B cell (primary cell): ENCODE data around the gene COTL1. TPM values are rescaled to one million over a fixed set of nuclear protein-coding genes. Genes with fewer than 3 reads are reported as not detected.

Source experiments
- ATAC-seq: fragments of 200-7000 bp; cut with Tn5 transposase; one replicate; pipeline ENCODE4 v1.10.0; 2021; ENCODE audit warnings: low read depth, mild to moderate bottlenecking, moderate number of reproducible peaks, moderate library complexity
- CTCF ChIA-PET: fragments of 350-600 bp; sonication (Branson Sonifier 250); formaldehyde crosslinking; loops from one replicate; lab custom pipeline; 2021; ENCODE audit warnings: antibody characterized with exemption, inconsistent platforms; lab: Charles Lee
- POLR2A ChIA-PET: fragments of 350-600 bp; sonication (Branson Sonifier 250); formaldehyde crosslinking; loops from one replicate; lab custom pipeline; 2021; ENCODE audit warnings: antibody characterized with exemption; lab: Charles Lee
- DNase-seq: peaks from one replicate; pipeline ENCODE4 v3.0.0; 2013
- H2AFZ ChIP-seq: 2 replicates; pipeline ENCODE4 v1.6.1; 2012; ENCODE audit warnings: mild to moderate bottlenecking, low read depth, low read length; ENCODE audit not compliant: insufficient read depth, poor library complexity, severe bottlenecking
- H3K27ac ChIP-seq, 2 donors: 1 replicate in 1 of 2; 2 replicates in 1 of 2; pipeline ENCODE4 v1.5.1; 2012 to 2013; ENCODE audit warnings: low read length in 2 of 2, mild to moderate bottlenecking in 2 of 2, moderate library complexity in 1 of 2
- H3K27me3 ChIP-seq, 4 experiments: fragments of 200-600 bp in 1 of 4; sonication (generic) in 1 of 4; replicated peaks in 1 of 4; 1 replicate in 2 of 4; 2 replicates in 2 of 4; pipeline versions ENCODE4 v1.6.1 to v1.7.0; 2013 to 2016; ENCODE audit warnings: low read length in 3 of 4, mild to moderate bottlenecking in 2 of 4, mixed read lengths in 1 of 4, moderate library complexity in 1 of 4; ENCODE audit not compliant: insufficient read depth in 4 of 4, control insufficient read depth in 3 of 4; ENCODE audit errors: control extremely low read depth in 1 of 4
- H3K36me3 ChIP-seq, 2 experiments: replicated peaks in 1 of 2; 1 replicate in 1 of 2; 2 replicates in 1 of 2; pipeline versions ENCODE4 v1.6.1 to v1.7.1; 2013; ENCODE audit warnings: low read length in 1 of 2; ENCODE audit not compliant: insufficient read depth in 2 of 2, control insufficient read depth in 1 of 2; ENCODE audit errors: control extremely low read depth in 1 of 2, extremely low read depth in 1 of 2
- H3K4me1 ChIP-seq, 2 donors: fragments of 200-600 bp in 1 of 2; sonication (generic) in 1 of 2; 1 replicate in 1 of 2; 2 replicates in 1 of 2; pipeline versions ENCODE4 v1.5.1 to v1.6.1; 2013 to 2017; ENCODE audit warnings: low read length in 2 of 2; ENCODE audit not compliant: control insufficient read depth in 2 of 2, insufficient read depth in 2 of 2
- H3K4me2 ChIP-seq: replicated peaks from 2 replicates; pipeline ENCODE3; 2012; ENCODE audit warnings: mild to moderate bottlenecking, low read depth, low read length; ENCODE audit not compliant: poor library complexity, severe bottlenecking
- H3K4me3 ChIP-seq, 5 experiments: fragments of 200-600 bp in 1 of 5; sonication (generic) in 1 of 5; 1 replicate in 3 of 5; 2 replicates in 2 of 5; pipeline versions ENCODE4 v1.5.1 to v1.7.0; 2011 to 2016; ENCODE audit warnings: low read length in 4 of 5, mild to moderate bottlenecking in 4 of 5, low read depth in 2 of 5, control low read depth in 1 of 5, moderate library complexity in 1 of 5; ENCODE audit not compliant: insufficient read depth in 1 of 5; ENCODE audit errors: control extremely low read depth in 1 of 5, extremely low read depth in 1 of 5
- H3K79me2 ChIP-seq: fragments of 200-600 bp; sonication (generic); one replicate; pipeline ENCODE4 v1.6.0; 2016; ENCODE audit warnings: low read length; ENCODE audit not compliant: control insufficient read depth, insufficient read depth
- H3K9ac ChIP-seq: fragments of 200-600 bp; sonication (generic); 2 replicates; pipeline ENCODE4 v1.6.1; 2017; ENCODE audit warnings: mild to moderate bottlenecking, low read length, moderate library complexity
- H3K9me3 ChIP-seq, 3 donors: one replicate each; pipeline versions ENCODE4 v1.6.1 to v1.7.1; 2013; ENCODE audit warnings: low read length in 2 of 3; ENCODE audit not compliant: control insufficient read depth in 2 of 3, insufficient read depth in 1 of 3; ENCODE audit errors: control extremely low read depth in 1 of 3
- H4K20me1 ChIP-seq: 2 replicates; pipeline ENCODE4 v1.6.0; 2012; ENCODE audit warnings: mild to moderate bottlenecking, low read length; ENCODE audit not compliant: insufficient read depth, control insufficient read depth, poor library complexity, severe bottlenecking
- H3K27ac Mint-ChIP-seq: one replicate; pipeline ENCODE4 v1.8.0; 2021; ENCODE audit warnings: mixed read lengths
- H3K27me3 Mint-ChIP-seq: one replicate; pipeline ENCODE4 v1.8.0; 2021; ENCODE audit warnings: mixed read lengths
- H3K4me1 Mint-ChIP-seq: one replicate; pipeline ENCODE4 v1.8.0; 2021; ENCODE audit warnings: mixed read lengths
- H3K4me3 Mint-ChIP-seq: one replicate; pipeline ENCODE4 v1.8.0; 2021; ENCODE audit warnings: mixed read lengths
- H3K9me3 Mint-ChIP-seq: one replicate; pipeline ENCODE4 v1.8.0; 2022; ENCODE audit warnings: mixed read lengths; ENCODE audit not compliant: insufficient read depth
- EZH2 ChIP-seq: IDR thresholded peaks from 2 replicates; pipeline ENCODE4 v1.6.1; 2012; ENCODE audit warnings: borderline replicate concordance, low read depth, mild to moderate bottlenecking, moderate library complexity, low read length; ENCODE audit not compliant: insufficient read depth, poor library complexity, severe bottlenecking
- WGBS: methylation state at CpG from one replicate; pipeline ENCODE4 v1.1.5; 2013; ENCODE audit warnings: missing lambda C conversion rate; ENCODE audit not compliant: insufficient coverage; 5-methylcytosine and 5-hydroxymethylcytosine counted together
- intact Hi-C: fragments of 100-400 bp; cut with micrococcal nuclease; formaldehyde crosslinking; loops from one replicate; pipeline ENCODE4 v1.10.0; 2022
- polyA plus RNA-seq: library from polyadenylated mRNA; depleted of rRNA; stranded (reverse); fragments of >200 nt; gene quantifications from 2 replicates; pipeline ENCODE4 v1.2.3, GENCODE V29; 2012
- total RNA-seq, 2 donors: library from RNA; stranded (reverse); fragments of 120-200 nt in 1 of 2; gene quantifications; 1 replicate in 1 of 2; 2 replicates in 1 of 2; pipeline versions ENCODE4 v1.2.3 to v1.2.4, GENCODE V29; 2013 to 2022
- TF ChIP-seq, protein P1 (sequence below): fragments of 200-600 bp; IDR thresholded peaks from one replicate; pipeline ENCODE4 v1.8.0; 2022; ENCODE audit warnings: antibody characterized with exemption, mild to moderate bottlenecking

Gene COTL1
- total and polyA plus RNA-seq, 2 donors (not counting 1 experiment from before 2014, with no cell fraction given) = 158 to 264 TPM

- no peaks in the 10 kb centered on the region for H3K9me3 Mint-ChIP-seq
- peaks cover 38% of the 10 kb centered on the region for H3K4me1 Mint-ChIP-seq
- no peak for DNase-seq
- Histone ChIP-seq H3K27ac (no peak overlapping the region), H3K9ac (no peak overlapping the region), H3K79me2 (peaks cover 30% of the 10 kb centered on the region), H3K4me3 (no peak overlapping the region), H2AFZ (no peak overlapping the region), H4K20me1 (peaks cover 21% of the 10 kb centered on the region), H3K4me2 (no peak overlapping the region), H3K4me1 (peaks cover 27 to 43% of the 10 kb centered on the region in 2 donors), H3K9me3 (peaks cover 0 to 9% (median 0%) of the 10 kb centered on the region in 3 donors), H3K27me3 (no peaks in the 10 kb centered on the region), H3K36me3 (peaks cover 0 to 55% of the 10 kb centered on the region in 2 experiments)
- CTCF ChIA-PET = interaction anchor here (0.6 to 1.9 kb wide), 10 partner anchors 21 to 389 kb away, joined by 3 to 7 read pairs (median 3); no protein-coding TSS in a partner anchor
- intact Hi-C loops = loop anchor here (2.0 kb wide), 3 partner anchors 31 to 53 kb away; no protein-coding TSS in a partner anchor
- POLR2A ChIA-PET = interaction anchor here (0.5 to 0.7 kb wide), 2 partner anchors 38 to 58 kb away, joined by 3 read pairs; no protein-coding TSS in a partner anchor
- no peak overlapping the region for H3K4me3 Mint-ChIP-seq
- WGBS = 98% methylated on average over 13 of the region's 13 CpGs
- peak overlapping the region; percentile 59 for H3K27ac Mint-ChIP-seq
- TF ChIP-seq, protein P1, sequence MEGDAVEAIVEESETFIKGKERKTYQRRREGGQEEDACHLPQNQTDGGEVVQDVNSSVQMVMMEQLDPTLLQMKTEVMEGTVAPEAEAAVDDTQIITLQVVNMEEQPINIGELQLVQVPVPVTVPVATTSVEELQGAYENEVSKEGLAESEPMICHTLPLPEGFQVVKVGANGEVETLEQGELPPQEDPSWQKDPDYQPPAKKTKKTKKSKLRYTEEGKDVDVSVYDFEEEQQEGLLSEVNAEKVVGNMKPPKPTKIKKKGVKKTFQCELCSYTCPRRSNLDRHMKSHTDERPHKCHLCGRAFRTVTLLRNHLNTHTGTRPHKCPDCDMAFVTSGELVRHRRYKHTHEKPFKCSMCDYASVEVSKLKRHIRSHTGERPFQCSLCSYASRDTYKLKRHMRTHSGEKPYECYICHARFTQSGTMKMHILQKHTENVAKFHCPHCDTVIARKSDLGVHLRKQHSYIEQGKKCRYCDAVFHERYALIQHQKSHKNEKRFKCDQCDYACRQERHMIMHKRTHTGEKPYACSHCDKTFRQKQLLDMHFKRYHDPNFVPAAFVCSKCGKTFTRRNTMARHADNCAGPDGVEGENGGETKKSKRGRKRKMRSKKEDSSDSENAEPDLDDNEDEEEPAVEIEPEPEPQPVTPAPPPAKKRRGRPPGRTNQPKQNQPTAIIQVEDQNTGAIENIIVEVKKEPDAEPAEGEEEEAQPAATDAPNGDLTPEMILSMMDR = no peak
- TF ChIP-seq EZH2 = no peak
- ATAC-seq = no peak
- H3K27me3 Mint-ChIP-seq = no peaks in the 10 kb centered on the region
Measured at GRCh38 chr16:84563786-84564420, 54.0 kb downstream of the COTL1 start.
